NCI-H128 (cell line): ENCODE data around the gene KLHL2.
"Not testable (repeated sequence)": the region's sequence is repeated elsewhere in the genome, so short reads cannot be mapped to it uniquely, and the experiment has no call there.

Experiments used
- DNase-seq: peaks from one replicate; lab custom pipeline; 2025; ENCODE audit not compliant: unreplicated experiment; lab: John Stamatoyannopoulos, UW

KLHL2 gene, protein sequence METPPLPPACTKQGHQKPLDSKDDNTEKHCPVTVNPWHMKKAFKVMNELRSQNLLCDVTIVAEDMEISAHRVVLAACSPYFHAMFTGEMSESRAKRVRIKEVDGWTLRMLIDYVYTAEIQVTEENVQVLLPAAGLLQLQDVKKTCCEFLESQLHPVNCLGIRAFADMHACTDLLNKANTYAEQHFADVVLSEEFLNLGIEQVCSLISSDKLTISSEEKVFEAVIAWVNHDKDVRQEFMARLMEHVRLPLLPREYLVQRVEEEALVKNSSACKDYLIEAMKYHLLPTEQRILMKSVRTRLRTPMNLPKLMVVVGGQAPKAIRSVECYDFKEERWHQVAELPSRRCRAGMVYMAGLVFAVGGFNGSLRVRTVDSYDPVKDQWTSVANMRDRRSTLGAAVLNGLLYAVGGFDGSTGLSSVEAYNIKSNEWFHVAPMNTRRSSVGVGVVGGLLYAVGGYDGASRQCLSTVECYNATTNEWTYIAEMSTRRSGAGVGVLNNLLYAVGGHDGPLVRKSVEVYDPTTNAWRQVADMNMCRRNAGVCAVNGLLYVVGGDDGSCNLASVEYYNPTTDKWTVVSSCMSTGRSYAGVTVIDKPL

DNA sequence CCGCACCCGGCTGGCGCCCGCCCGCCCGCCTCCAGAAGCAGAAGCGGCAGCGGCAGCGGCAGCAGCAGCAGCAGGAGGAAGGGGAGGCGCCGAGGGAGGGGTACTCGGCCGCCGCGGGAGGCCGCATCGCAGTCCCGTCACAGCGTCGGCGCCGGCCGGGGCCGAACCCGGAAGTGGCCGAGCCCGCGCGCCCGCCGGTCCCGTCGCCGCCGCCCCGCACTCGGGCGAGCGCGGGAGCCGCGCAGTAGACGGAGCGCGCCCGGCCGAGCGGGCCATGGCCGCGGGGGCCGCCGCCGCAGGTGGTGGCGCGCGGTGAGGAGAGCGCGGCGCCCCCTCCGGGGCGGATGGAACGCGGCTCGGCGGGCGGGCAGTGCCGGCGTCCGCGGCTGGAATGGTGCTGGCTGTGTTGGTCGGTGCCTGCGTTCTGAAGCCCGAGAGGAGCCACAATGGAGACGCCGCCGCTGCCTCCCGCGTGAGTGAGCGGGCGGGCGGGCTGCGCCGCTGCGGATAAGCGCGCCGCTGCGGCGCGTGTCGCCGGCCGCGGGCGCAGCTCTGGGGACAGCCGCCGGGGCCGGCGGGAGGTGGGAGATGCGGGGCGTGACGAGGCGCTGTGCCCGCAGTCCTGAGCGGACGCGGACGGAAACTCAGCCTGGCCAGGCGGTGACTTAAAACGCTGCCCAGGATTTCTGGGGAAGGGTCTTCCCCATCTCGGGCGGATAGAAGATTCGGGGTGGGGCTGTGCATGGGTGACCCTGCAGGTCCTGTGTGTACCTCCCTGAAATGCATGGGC is at the start of gene KLHL2:
Gene KLHL2, plus strand, starts transcription at position 131 of the 790 bp plus-strand sequence. Its CDS starts 316 bp downstream, at position 447.
- DNase-seq: no peak

DNA sequence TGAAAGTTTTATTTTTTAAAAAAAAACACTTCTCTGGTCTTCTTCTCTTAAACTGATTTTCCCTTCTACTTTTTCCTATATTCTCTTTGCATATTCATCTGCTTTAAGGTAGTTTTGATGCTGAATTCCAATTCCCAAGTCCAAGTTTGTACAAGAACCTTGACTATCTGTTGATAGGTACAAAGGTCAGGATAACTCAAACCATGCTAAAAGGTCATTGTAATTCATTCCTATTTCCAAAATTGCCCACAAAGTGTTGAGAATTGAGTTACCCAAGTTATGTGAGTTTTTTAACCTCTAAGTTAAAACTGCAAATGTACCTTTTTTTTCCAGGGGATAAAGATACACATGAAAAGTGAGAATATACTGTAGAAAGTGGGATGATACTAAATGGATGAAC is 48.6 kb upstream of the KLHL2 start:
- DNase-seq: no peak

DNA sequence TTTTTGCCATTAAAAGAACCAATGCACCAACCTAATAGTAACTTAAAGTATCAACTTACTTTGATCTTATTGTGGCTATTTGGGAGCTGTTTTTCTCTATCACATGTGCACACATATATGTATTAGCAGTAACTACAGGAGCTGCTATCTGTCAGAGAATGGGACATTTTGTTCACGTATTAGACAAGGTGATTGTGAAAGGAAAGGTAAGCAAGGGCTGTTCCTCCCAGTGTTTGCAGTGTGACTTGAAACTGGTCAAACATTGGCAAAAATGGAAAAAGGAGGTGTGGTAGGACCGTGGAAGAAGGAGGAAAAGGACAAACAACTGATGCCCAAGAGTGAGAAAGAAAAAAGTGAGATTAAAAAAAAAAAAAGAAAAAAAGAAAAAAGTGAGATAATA is 43.1 kb upstream of the KLHL2 start:
- no peak for DNase-seq

DNA sequence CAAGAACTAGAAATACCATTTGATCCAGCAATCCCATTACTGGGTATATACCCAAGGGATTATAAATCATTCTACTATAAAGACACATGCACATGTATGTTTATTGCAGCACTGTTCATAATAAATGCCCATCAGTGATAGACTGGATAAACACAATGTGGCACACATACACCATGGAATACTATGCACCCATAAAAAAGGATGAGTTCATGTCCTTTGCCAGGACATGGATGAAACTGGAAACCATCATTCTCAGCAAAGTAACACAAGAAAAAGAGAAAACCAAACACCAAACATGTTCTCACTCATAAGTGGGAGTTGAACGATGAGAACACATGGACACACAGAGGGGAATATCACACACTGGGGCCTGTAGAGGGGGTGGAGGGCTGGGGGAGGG is 40.5 kb upstream of the KLHL2 start:
- not testable (repeated sequence) for DNase-seq

DNA sequence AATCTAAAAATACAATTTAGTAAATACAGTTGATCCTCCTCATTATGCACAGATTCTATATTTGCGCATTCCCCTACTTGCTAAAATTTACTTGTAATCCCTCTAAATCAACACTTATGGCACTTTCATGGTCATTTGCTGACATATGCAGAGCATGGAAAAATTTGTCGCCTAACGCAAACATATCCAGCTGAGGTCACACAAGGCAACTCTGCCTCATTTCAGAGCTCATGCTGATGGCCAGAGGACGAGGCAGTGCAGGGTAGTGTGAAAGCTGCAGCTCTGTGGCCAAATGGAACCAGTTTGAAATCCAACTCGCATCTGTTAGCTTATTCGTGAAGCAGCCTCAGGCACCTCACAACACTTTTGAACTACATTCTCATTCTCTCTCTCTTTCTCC is 39.7 kb upstream of the KLHL2 start:
- no peak for DNase-seq

DNA sequence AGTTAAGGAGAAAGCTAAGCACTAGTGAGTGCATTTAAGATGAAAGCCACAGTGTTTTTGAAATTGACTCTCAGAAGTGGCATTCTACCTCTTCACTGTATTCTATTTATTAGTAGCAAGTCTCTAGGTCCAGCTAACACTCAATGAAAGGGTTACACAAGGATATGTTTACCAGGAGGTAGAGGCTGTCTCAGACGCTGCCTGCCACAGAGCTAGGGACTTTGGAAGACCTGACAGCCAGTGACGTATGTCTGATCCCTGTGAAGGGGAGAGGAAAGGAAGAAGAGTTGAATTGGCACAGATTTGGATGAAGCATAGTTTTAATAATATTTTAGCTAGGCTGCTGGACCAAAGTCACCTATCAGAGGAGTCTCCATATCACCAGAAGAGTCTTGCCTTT is 36.5 kb upstream of the KLHL2 start:
- no peak for DNase-seq

DNA sequence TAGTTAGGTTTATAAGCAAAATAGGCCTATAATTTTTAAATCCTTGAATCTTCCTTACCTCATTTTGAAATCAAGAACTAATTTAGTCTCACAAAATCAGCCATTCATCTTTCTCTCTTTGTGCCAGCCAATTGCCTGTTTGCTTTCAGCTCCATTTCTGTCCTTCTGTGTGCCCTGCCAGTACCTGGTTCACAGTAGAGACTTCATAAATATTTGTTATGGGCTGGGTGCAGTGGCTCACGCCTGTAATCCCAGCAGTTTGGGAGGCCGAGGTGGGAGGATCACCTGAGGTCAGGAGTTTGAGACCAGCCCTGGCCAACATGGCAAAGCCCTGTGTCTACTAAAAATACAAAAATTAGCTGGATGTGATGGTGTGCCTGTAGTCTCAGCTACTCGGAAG is 31.9 kb upstream of the KLHL2 start:
- not testable (repeated sequence) for DNase-seq

DNA sequence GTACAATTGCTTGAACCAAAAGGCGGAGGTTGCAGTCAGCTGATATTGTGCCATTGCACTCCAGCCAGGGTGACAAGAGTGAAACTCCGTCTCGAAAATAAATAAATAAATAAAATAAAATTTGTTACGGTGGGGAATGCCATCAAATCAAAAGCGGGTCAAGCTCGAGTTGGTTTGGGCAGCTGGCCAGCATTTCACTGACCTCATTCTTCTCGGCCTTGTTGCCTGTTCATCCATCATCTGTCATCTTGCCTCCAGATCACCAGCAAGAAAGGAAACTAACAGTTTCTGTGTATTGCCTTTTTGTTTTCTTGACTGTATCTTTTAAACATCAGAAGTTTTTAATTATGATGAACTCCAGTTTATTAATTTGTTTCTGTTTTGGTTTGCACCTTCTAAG is 31.5 kb upstream of the KLHL2 start:
- no peak for DNase-seq

DNA sequence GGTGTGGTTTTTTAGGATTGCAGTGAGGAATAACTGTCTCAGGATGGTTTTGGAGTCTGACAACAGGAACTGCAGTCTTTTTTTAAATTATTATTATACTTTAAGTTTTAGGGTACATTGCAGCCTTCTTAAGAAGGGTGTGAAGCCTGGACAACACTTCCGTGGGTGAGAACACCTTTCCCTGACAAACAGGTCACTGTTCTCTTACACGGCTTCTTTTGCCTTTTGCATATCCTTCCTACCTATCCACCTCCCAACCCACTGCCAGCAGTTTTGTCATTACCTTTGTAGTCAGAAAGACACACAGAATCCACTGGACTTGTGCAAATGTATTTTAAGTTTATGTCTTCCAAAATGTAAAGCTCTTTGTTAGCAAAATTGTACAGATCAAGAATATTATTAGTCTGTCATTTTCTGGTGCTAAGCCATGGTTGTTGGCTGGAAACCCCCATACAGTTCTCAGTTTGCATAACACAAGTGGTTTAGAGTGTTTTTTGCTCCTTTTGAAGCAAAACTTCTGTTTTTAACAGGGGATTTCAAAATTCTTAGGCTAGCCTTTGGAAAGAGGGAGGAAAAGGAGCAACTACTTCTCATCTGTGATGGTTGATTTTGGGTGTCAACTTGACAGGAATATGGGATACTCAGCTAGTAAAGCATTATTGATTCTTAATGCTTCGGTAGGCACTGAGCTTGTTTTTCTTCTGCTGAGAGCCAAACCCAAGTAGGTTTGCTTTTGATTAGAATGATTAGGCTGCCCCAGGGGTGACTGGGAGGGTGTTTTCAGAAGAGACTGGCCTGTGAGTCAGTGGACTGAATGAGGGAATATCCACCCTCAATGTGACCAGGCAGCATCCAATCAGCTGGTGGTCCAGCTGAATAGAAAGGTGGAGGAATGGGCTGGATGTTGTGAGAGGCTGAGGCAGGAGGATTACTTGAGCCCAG is 29.4 kb upstream of the KLHL2 start:
- no peak for DNase-seq

DNA sequence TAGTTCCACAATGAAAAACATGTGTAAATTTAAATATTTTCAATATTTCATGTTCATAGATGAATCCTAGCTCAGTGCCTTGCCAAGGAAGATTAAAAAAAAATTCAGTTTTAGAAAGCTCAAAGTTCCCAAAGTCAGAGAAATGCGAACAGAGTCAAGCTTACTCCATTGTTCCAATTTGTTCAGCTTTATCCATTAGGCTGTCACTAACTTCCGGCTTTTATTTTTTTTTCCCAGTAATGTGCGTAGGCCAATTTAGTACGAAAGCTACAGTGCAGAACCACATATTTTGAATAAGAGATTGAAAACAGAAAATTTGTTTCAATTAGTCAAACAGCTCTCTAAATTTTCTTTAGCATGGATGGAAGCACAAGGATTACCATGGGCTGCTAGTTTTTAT is 23.1 kb upstream of the KLHL2 start:
- no peak for DNase-seq

DNA sequence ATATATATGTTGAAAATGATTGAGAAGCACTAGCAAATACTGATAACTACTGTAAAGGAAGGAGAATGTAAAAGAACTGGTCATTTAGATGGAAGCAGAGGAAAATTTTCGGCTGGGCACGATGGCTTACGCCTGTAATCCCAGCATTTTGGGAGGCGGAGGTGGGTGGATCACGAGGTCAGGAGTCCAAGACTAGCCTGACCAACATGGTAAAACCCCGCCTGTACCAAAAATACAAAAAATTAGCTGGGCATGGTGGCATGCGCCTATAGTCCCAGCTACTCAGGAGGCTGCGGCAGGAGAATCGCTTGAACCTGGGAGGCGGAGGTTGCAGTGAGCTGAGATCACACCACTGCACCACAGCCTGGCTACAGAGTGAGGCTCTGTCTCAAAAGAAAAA is 22.4 kb upstream of the KLHL2 start:
- not testable (repeated sequence) for DNase-seq

DNA sequence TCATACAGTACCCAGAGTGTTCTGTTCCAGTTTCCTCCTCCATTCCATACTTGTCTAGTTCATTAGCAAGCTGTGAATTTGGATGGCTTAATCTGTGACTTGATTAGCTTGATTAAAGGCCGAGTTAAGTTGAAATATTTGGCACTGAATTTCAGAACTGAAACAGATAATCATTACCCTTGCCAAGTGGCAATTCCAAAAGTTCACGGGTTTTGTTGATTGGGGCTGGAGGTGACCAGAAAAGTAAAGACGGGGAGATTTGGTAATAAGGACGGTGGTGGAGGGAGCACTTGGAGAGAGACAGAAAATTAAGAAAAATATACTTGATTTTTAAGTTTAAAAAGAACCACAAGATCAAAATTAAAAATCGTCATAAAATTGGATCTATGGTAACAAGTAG is 21.9 kb upstream of the KLHL2 start:
- no peak for DNase-seq

DNA sequence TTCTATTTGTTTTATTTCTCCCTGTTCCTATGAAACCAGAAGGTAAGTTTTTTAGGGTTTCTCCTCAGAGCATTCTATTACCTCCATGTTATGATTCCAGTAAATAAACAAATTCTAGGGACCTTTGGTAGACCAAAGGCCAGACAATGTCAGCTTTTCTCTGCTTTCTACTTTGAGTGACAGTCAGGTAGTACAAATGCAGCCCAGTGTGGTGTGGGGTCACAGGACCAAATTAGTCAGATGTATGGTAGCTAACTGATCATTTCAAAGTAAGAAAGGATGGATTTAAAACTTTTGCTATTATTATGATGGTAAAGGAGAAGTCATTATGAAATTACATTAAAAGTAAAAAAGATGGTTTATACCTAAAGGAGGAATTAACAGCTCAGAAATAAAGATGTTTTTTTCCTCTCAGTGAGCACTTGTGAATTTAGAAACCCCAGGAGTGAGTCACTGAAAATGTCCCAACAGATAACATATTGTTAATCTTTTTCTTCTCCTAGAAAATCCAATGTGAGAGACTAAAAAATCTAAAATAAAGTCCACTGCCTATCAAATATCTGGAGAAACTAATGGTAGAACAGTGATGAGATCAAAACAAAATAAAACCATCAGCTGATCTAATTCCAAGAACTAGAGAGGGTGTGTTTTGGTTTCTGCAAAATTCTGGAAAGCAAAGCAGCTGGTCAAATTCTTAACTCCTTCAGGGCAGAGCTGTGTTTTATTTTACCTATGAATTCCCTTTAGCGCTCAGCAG is 16.6 kb upstream of the KLHL2 start:
- no peak for DNase-seq

DNA sequence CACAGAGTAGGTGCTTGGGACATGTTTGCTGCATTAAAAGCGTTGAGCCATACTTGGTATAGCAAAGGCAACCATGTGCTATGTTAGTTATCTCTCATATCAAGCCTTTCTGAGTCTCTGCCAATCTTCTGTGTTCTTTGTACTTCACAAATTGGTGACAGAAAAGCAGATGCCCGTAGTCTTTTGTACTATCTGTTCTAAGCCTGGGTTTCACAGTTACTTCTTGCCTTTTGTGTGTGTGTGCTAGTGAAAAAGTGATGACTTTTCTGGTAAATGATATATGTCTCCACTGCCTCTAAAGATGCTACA is 16.1 kb upstream of the KLHL2 start:
- DNase-seq: no peak

DNA sequence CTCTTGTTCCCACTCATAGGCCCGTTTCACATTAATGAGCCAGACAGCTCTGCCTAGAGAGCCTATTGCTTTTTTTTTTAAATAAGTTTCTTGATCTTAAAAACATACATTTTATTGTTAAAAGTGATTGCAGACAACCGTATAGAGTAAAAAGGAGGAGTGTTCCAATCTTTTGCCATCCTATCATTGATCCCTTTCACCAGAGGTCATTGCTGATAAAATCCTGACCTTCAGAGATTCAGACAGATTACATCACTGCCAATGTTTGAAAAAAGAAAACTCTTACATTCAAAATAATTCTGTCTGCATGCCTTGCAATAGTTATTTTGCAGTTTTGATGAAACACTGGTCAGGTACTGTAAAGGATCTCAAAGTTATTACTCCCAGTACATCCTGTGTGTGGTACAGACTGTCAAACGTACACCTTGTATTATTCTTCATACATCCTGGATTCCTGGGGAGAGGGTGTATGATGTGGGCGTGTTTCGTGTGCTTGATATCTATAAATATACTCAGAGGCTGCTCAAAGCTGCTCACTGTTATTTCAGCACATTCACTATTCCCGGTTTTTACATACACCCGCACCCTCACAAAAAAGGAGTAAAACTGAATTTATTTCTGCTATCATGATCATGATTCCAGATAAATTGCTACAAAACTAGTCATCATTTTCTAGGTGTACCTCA is 15.4 kb upstream of the KLHL2 start:
- DNase-seq: no peak

DNA sequence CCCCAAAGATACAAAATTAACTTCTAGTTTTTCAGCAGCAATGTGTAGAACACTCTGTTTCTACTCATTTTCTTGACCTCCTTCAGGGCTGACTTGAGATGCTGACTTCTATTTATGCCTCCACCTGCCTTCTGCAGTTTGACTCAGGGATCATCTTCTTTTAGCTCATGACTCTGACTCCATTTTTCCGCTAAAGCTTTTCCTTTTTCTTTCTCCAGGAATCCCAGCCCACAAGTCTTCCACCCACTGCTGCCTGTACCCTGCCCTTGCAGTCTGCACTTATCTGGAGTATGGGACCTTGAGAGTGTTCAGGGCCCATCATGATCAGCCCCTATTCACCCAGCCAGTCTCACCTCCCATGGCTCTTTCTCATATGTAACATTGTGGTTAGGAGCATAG is 14.9 kb upstream of the KLHL2 start:
- DNase-seq: no peak

DNA sequence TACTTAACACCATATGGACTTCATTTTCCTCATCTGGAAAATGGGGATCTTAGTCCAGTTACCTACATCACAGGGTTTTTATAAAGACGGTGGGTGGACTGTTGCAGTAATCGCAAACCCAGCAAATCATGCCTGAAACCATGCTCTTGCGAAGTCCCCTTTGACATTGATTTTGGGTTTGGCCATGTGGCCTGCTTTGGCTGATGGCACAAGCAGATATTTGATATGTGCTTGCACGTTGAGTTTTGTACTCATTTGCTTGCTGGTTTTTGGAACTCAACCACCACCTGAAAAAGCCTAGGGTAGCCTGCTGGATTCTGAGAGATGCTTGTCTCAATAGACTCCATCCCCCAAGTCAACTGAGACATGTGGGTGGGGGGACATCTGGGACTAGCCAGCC is 14.4 kb upstream of the KLHL2 start:
- no peak for DNase-seq

DNA sequence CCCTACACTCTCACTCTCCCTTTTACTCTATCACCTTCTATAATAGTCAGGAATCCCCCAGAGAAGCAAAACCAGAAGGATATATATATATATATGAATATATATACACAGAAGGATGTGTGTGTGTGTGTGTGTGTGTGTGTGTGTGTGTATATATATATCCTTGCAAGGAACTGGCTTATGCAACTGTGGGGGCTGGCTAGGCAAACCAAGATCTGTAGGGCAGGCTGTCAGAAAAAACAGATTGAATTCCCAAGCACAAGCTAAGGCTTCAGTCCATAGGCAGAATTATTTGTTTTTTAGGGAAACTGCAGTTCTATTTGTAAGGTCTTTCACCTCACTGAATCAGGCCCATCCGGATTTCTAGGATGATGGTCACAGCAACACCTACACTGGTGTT is 13.0 kb upstream of the KLHL2 start:
- DNase-seq: no peak

DNA sequence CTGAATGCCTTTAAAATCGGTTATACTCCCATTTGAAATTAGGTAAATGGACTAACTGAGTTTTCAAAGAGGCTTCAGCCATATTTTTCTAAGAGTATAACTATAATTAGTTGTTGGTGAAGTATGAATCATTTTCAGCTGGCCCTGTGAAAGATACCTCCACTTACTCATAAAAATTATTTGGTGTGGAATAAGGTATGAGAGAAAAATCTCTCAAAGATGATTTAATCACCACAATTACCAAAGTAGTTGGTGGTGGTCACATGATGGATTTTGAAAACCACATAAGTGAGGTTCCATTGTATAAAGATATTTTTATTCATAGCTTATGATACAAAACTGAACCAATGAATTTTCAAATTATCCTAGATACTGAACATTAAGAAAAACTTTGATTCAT is 9.0 kb upstream of the KLHL2 start:
- DNase-seq: no peak

DNA sequence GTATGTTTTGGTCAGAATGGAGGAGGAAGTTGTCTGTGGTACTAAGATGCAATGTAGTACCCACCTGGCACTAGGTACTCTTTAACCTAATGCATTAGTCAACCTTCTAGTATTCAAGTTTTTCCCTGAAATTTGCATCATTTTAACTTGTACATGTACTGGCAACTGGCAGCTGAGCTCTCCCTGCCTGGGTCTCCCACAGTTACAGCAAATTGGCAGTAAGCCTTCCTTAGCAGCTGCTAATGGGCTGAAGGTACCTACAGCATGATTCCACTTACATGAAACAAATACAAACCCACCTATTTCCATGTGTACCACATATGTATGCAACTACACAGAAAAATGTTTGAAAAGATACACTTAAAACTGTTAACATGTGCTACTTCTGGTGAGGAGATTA is 8.1 kb upstream of the KLHL2 start:
- DNase-seq: no peak
